SJCRH30 (cell line): Measurements from ENCODE around the gene ALLC. TPM values are rescaled to one million over a fixed set of nuclear protein-coding genes. Genes with fewer than 3 reads are reported as not detected.
"Not testable (repeated sequence)": the region's sequence is repeated elsewhere in the genome, so short reads cannot be mapped to it uniquely, and the experiment has no call there.

Experiments
- DNase-seq, 2 experiments: peaks; one replicate each; pipeline ENCODE4 v3.0.0-alpha.2; 2015 to 2020
- H3K27ac ChIP-seq: fragments of 250-450 bp; sonication (Bioruptor Pico); 2 replicates; pipeline ENCODE4 v1.5.1; 2020; ENCODE audit warnings: mild to moderate bottlenecking, moderate library complexity
- H3K27me3 ChIP-seq: fragments of 250-450 bp; sonication (Bioruptor Pico); 2 replicates; pipeline ENCODE4 v1.5.1; 2020; ENCODE audit warnings: mild to moderate bottlenecking, moderate library complexity
- H3K36me3 ChIP-seq: fragments of 250-450 bp; sonication (Bioruptor Pico); 2 replicates; pipeline ENCODE4 v1.5.1; 2020; ENCODE audit warnings: mild to moderate bottlenecking, moderate library complexity
- H3K4me1 ChIP-seq: fragments of 250-450 bp; sonication (Bioruptor Pico); 2 replicates; pipeline ENCODE4 v1.5.1; 2020; ENCODE audit warnings: mild to moderate bottlenecking, moderate library complexity
- H3K4me3 ChIP-seq: fragments of 250-450 bp; sonication (Bioruptor Pico); 2 replicates; pipeline ENCODE4 v1.5.1; 2020; ENCODE audit warnings: mild to moderate bottlenecking, moderate library complexity
- H3K9me3 ChIP-seq: fragments of 250-450 bp; sonication (Bioruptor Pico); replicated peaks from 2 replicates; pipeline ENCODE4 v1.5.1; 2020; ENCODE audit warnings: mild to moderate bottlenecking, moderate library complexity
- total RNA-seq: library from RNA; depleted of rRNA; stranded (reverse); fragments of >200 nt; shearing (Covaris generic); gene quantifications from 2 replicates; pipeline ENCODE4 v1.2.3, GENCODE V29; 2014

The ALLC gene
- total RNA-seq, 1 experiment from 2014 or later: not detected

GRCh38 chr2:3619033-3619432, 39.0 kb upstream of the ALLC start:
- no peaks in the 10 kb centered on the region for H3K27me3 ChIP-seq
- no peak overlapping the region for H3K27ac ChIP-seq
- H3K36me3 ChIP-seq: no peaks in the 10 kb centered on the region
- DNase-seq: no peak
- no peaks in the 10 kb centered on the region; the same call in 1 of the 2 replicates for H3K9me3 ChIP-seq
- no peak overlapping the region for H3K4me3 ChIP-seq
- no peaks in the 10 kb centered on the region for H3K4me1 ChIP-seq

GRCh38 chr2:3619661-3620060, 38.3 kb upstream of the ALLC start:
- H3K4me1 ChIP-seq, H3K27me3 ChIP-seq, H3K9me3 ChIP-seq, H3K27ac ChIP-seq, H3K4me3 ChIP-seq, H3K36me3 ChIP-seq, DNase-seq: not testable (repeated sequence)

GRCh38 chr2:3620834-3621233, 37.2 kb upstream of the ALLC start:
- no peak overlapping the region for H3K27ac ChIP-seq
- no peaks in the 10 kb centered on the region for H3K9me3 ChIP-seq
- no peak for DNase-seq
- no peaks in the 10 kb centered on the region for H3K4me1 ChIP-seq
- no peaks in the 10 kb centered on the region for H3K27me3 ChIP-seq
- H3K4me3 ChIP-seq: no peak overlapping the region
- H3K36me3 ChIP-seq: no peaks in the 10 kb centered on the region

- H3K9me3 ChIP-seq: no peaks in the 10 kb centered on the region
- no peak overlapping the region for H3K4me3 ChIP-seq
- no peaks in the 10 kb centered on the region for H3K27me3 ChIP-seq
- H3K27ac ChIP-seq: no peak overlapping the region
- no peak for DNase-seq
- no peaks in the 10 kb centered on the region for H3K36me3 ChIP-seq
- H3K4me1 ChIP-seq: no peaks in the 10 kb centered on the region
Measured at GRCh38 chr2:3622967-3623366, 35.0 kb upstream of the ALLC start.

GRCh38 chr2:3624059-3624794, 33.8 kb upstream of the ALLC start:
- no peaks in the 10 kb centered on the region for H3K27me3 ChIP-seq
- H3K36me3 ChIP-seq: no peaks in the 10 kb centered on the region
- DNase-seq: no peak
- H3K4me3 ChIP-seq: no peak overlapping the region
- H3K4me1 ChIP-seq: no peaks in the 10 kb centered on the region
- no peaks in the 10 kb centered on the region for H3K9me3 ChIP-seq
- no peak overlapping the region for H3K27ac ChIP-seq

GRCh38 chr2:3625186-3625585, 32.8 kb upstream of the ALLC start:
- Histone ChIP-seq H3K4me1 (no peaks in the 10 kb centered on the region), H3K27ac (no peak overlapping the region), H3K4me3 (no peak overlapping the region), H3K9me3 (no peaks in the 10 kb centered on the region), H3K36me3 (no peaks in the 10 kb centered on the region), H3K27me3 (no peaks in the 10 kb centered on the region)
- DNase-seq: no peak

- DNase-seq: no peak
- Histone ChIP-seq H3K36me3 (no peaks in the 10 kb centered on the region), H3K4me3 (no peak overlapping the region), H3K9me3 (no peaks in the 10 kb centered on the region), H3K27me3 (no peaks in the 10 kb centered on the region), H3K4me1 (no peaks in the 10 kb centered on the region), H3K27ac (no peak overlapping the region)
Measured at GRCh38 chr2:3626118-3626811, 31.7 kb upstream of the ALLC start.

GRCh38 chr2:3626812-3627499, 31.0 kb upstream of the ALLC start:
- Histone ChIP-seq H3K27ac (no peak overlapping the region), H3K4me3 (no peak overlapping the region), H3K27me3 (no peaks in the 10 kb centered on the region), H3K4me1 (no peaks in the 10 kb centered on the region), H3K9me3 (no peaks in the 10 kb centered on the region), H3K36me3 (no peaks in the 10 kb centered on the region)
- DNase-seq: no peak

- no peak for DNase-seq
- no peaks in the 10 kb centered on the region for H3K4me1 ChIP-seq
- no peaks in the 10 kb centered on the region for H3K27me3 ChIP-seq
- no peaks in the 10 kb centered on the region for H3K9me3 ChIP-seq
- H3K27ac ChIP-seq: no peak overlapping the region
- no peak overlapping the region for H3K4me3 ChIP-seq
- H3K36me3 ChIP-seq: no peaks in the 10 kb centered on the region
Measured at GRCh38 chr2:3627500-3628100, 30.4 kb upstream of the ALLC start.

- Histone ChIP-seq H3K27me3 (no peaks in the 10 kb centered on the region), H3K9me3 (no peaks in the 10 kb centered on the region), H3K36me3 (no peaks in the 10 kb centered on the region), H3K27ac (no peak overlapping the region), H3K4me3 (no peak overlapping the region), H3K4me1 (peaks cover 4% of the 10 kb centered on the region; the same call in 1 of the 2 replicates)
- no peak for DNase-seq
Measured at GRCh38 chr2:3628241-3628679, 29.7 kb upstream of the ALLC start.

GRCh38 chr2:3628800-3629199, 29.2 kb upstream of the ALLC start:
- Histone ChIP-seq H3K4me3 (no peak overlapping the region), H3K27ac (no peak overlapping the region), H3K27me3 (no peaks in the 10 kb centered on the region), H3K9me3 (no peaks in the 10 kb centered on the region), H3K36me3 (no peaks in the 10 kb centered on the region), H3K4me1 (peaks cover 5% of the 10 kb centered on the region; the same call in 1 of the 2 replicates)
- DNase-seq: no peak

GRCh38 chr2:3630631-3631030, 27.4 kb upstream of the ALLC start:
- H3K4me1 ChIP-seq: peaks cover 5% of the 10 kb centered on the region; the same call in 1 of the 2 replicates
- no peak for DNase-seq
- no peaks in the 10 kb centered on the region for H3K36me3 ChIP-seq
- H3K27me3 ChIP-seq: no peaks in the 10 kb centered on the region
- no peak overlapping the region for H3K4me3 ChIP-seq
- no peak overlapping the region for H3K27ac ChIP-seq
- no peaks in the 10 kb centered on the region for H3K9me3 ChIP-seq

GRCh38 chr2:3631161-3631850, 26.7 kb upstream of the ALLC start:
- no peaks in the 10 kb centered on the region for H3K36me3 ChIP-seq
- H3K4me3 ChIP-seq: no peak overlapping the region
- H3K27me3 ChIP-seq: no peaks in the 10 kb centered on the region; the same call in 1 of the 2 replicates
- DNase-seq: no peak
- H3K9me3 ChIP-seq: no peaks in the 10 kb centered on the region
- H3K27ac ChIP-seq: no peak overlapping the region
- peaks cover 5% of the 10 kb centered on the region; the same call in 1 of the 2 replicates for H3K4me1 ChIP-seq

- H3K4me1 ChIP-seq: peaks cover 5% of the 10 kb centered on the region; the same call in 1 of the 2 replicates
- H3K9me3 ChIP-seq: no peaks in the 10 kb centered on the region
- no peak overlapping the region for H3K27ac ChIP-seq
- H3K4me3 ChIP-seq: no peak overlapping the region
- H3K27me3 ChIP-seq: no peaks in the 10 kb centered on the region; the same call in 1 of the 2 replicates
- no peak for DNase-seq
- H3K36me3 ChIP-seq: no peaks in the 10 kb centered on the region
Measured at GRCh38 chr2:3631851-3632659, 25.9 kb upstream of the ALLC start.
